Dedifferentiated amniotic fluid mesenchymal stem cell (primary cell): Measurements from ENCODE around the gene ST8SIA1.
"Not testable (repeated sequence)": the region's sequence is repeated elsewhere in the genome, so short reads cannot be mapped to it uniquely, and the experiment has no call there.

Experiments used
- DNase-seq: peaks from one replicate; pipeline ENCODE4 v3.0.0-alpha.2; 2016; ENCODE audit errors: extremely low spot score

The ST8SIA1 gene

GRCh38 chr12:22169376-22169775, 165.1 kb downstream of the ST8SIA1 start:
- no peak for DNase-seq

GRCh38 chr12:22164139-22164538, 170.4 kb downstream of the ST8SIA1 start:
- no peak for DNase-seq

GRCh38 chr12:22163594-22163993, 170.9 kb downstream of the ST8SIA1 start:
- DNase-seq, result no peak

GRCh38 chr12:22160396-22161003, 174.0 kb downstream of the ST8SIA1 start:
- no peak for DNase-seq

DNA sequence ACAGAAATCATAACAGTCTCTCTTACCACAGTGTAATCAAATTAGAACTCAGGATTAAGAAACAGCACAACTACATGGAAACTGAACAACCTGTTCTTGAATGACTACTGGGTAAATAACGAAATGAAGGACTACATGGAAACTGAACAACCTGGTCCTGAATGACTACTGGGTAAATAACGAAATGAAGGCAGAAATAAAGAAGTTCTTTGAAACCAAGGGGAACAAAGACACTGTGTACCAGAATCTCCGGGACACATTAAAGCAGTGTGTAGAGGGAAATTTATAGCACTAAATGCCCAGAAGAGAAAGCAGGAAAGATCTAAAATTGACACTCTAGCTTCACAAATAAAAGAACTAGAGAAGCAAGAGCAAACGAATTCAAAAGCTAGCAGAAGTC, 185.2 kb downstream of the ST8SIA1 start:
- DNase-seq, result not testable (repeated sequence)

- not testable (repeated sequence) for DNase-seq
Measured at GRCh38 chr12:22146686-22147085, 187.8 kb downstream of the ST8SIA1 start.
